C4-2B (cell line): ENCODE results near the gene SEZ6L.

Experiments
- CTCF ChIP-seq: fragments of 450-650 bp; conservative IDR thresholded peaks from 2 replicates; pipeline ENCODE4 v1.5.1; 2017; ENCODE audit warnings: mild to moderate bottlenecking
- ZFX ChIP-seq: fragments of 450-650 bp; IDR thresholded peaks from 2 replicates; pipeline ENCODE4 v1.6.1; 2017

- TF ChIP-seq CTCF (no peak), ZFX (no peak)
These were observed 165.0 kb downstream of the SEZ6L start for GRCh38 chr22:26334232-26334631.
